Posterior cingulate gyrus (tissue), 11 donors: ENCODE results near the gene DMTF1.
A peak's percentile ranks its signal among the peaks of the same experiment; 100 is the strongest.
"Not testable (repeated sequence)": the region's sequence is repeated elsewhere in the genome, so short reads cannot be mapped to it uniquely, and the experiment has no call there.

Experiments used
- DNase-seq, 10 donors: peaks; one replicate each; pipeline versions ENCODE4 v3.0.0 to v3.0.0-alpha.2; 2020 to 2021; ENCODE audit warnings: mixed read lengths in 3 of 10
- intact Hi-C: fragments of 100-400 bp; cut with DNase I; formaldehyde crosslinking; loops from one replicate; pipeline ENCODE4 v1.15.1; 2023

Gene DMTF1

GRCh38 chr7:87188930-87189329 is 36.7 kb downstream of the DMTF1 start:
- intact Hi-C loops, result no loop called here
- DNase-seq, result no peak

- DNase-seq, result no peak
- intact Hi-C loops, result no loop called here
These were observed 38.5 kb downstream of the DMTF1 start for GRCh38 chr7:87190783-87191182.

- DNase-seq, result no peak
- intact Hi-C loops, result no loop called here
These were observed 40.7 kb downstream of the DMTF1 start for GRCh38 chr7:87192784-87193487.

- intact Hi-C loops, result no loop called here
- no peak for DNase-seq
These were observed 41.7 kb downstream of the DMTF1 start for GRCh38 chr7:87193912-87194311.

- DNase-seq, result no peak
- intact Hi-C loops, result no loop called here
These were observed 47.0 kb downstream of the DMTF1 start for GRCh38 chr7:87199241-87199640.

- intact Hi-C loops, result no loop called here
- no peak for DNase-seq
These were observed 47.6 kb downstream of the DMTF1 start for GRCh38 chr7:87199700-87200450.

GRCh38 chr7:87202208-87202607 is 50.0 kb downstream of the DMTF1 start:
- intact Hi-C loops, result no loop called here
- DNase-seq, result no peak

GRCh38 chr7:87202705-87203104 is 50.5 kb downstream of the DMTF1 start:
- intact Hi-C loops, result no loop called here
- no peak for DNase-seq

- intact Hi-C loops, DNase-seq: not testable (repeated sequence)
These were observed 51.7 kb downstream of the DMTF1 start for GRCh38 chr7:87203929-87204328.

GRCh38 chr7:87204933-87205332 is 52.7 kb downstream of the DMTF1 start:
- intact Hi-C loops, result no loop called here
- DNase-seq, result no peak

GRCh38 chr7:87205701-87206100 is 53.4 kb downstream of the DMTF1 start:
- intact Hi-C loops, DNase-seq: not testable (repeated sequence)

- intact Hi-C loops, result no loop called here
These were observed 54.1 kb downstream of the DMTF1 start for GRCh38 chr7:87206361-87206760.

GRCh38 chr7:87209295-87209924 is 57.2 kb downstream of the DMTF1 start:
- intact Hi-C loops, result no loop called here
- DNase-seq, result no peak

More at GRCh38 chr7:87206361-87206760, 54.1 kb downstream of the DMTF1 start:
- no peak for DNase-seq

GRCh38 chr7:87210506-87210905 is 58.3 kb downstream of the DMTF1 start:
- intact Hi-C loops, result loop anchor here (10.0 kb wide), 1 partner anchor 134 kb away; the partner anchor contains the start of gene CROT
- DNase-seq, result no peak

- intact Hi-C loops, result loop anchor here (10.0 kb wide), 1 partner anchor 132 kb away; the partner anchor contains the start of gene CROT
- DNase-seq, result no peak
These were observed 60.2 kb downstream of the DMTF1 start for GRCh38 chr7:87212498-87212897.

GRCh38 chr7:87213252-87213651 is 61.0 kb downstream of the DMTF1 start:
- intact Hi-C loops, result loop anchor here (10.0 kb wide), 1 partner anchor 132 kb away; the partner anchor contains the start of gene CROT
- no peak for DNase-seq

- intact Hi-C loops, result loop anchor here (10.0 kb wide), 1 partner anchor 131 kb away; the partner anchor contains the start of gene CROT
- no peak for DNase-seq
These were observed 61.6 kb downstream of the DMTF1 start for GRCh38 chr7:87213811-87214210.

- DNase-seq, result no peak
- intact Hi-C loops, result loop anchor here (5.0 to 10.0 kb wide), 2 partner anchors 63 to 130 kb away; partner anchors contain the start of genes CROT and DMTF1
These were observed 62.8 kb downstream of the DMTF1 start for GRCh38 chr7:87215046-87215445.

- DNase-seq, result peak in 2 of 10 donors; percentile 17 to 29
- intact Hi-C loops, result loop anchor here (5.0 to 10.0 kb wide), 2 partner anchors 65 to 128 kb away; partner anchors contain the start of genes CROT and DMTF1
These were observed 64.7 kb downstream of the DMTF1 start for GRCh38 chr7:87216701-87217508.
